ENCODE measurements around the gene BIRC7.
A peak's percentile ranks its signal among the peaks of the same experiment; 100 is the strongest.
"Not testable (repeated sequence)": the region's sequence is repeated elsewhere in the genome, so short reads cannot be mapped to it uniquely, and the experiment has no call there.

BIRC7 gene

GRCh38 chr20:63219447-63219821 is 16.3 kb upstream of the BIRC7 start:
- Histone ChIP-seq H3K9me3 (replicated peaks in 1 of 11) (no peaks in the 10 kb centered on the region), H3K27ac (no peak overlapping the region), H3K4me2 (no peak overlapping the region), H3K4me1 (peaks cover 13 to 43% (median 32%) of the 10 kb centered on the region in 10 experiments), H3K4me3 (no peak overlapping the region), H3K9ac (no peak overlapping the region), H3K27me3 (no peaks in the 10 kb centered on the region), H4K20me1 (peaks cover 8 to 30% (median 13%) of the 10 kb centered on the region in 11 experiments; a peak in 20 of 22 replicates), H3K36me3 (peaks cover 3 to 7% (median 5%) of the 10 kb centered on the region in 11 experiments; a peak in 20 of 22 replicates)
- TF ChIP-seq Cebpa-rat (IDR thresholded peaks at IDR 0.05): no peak

DNA sequence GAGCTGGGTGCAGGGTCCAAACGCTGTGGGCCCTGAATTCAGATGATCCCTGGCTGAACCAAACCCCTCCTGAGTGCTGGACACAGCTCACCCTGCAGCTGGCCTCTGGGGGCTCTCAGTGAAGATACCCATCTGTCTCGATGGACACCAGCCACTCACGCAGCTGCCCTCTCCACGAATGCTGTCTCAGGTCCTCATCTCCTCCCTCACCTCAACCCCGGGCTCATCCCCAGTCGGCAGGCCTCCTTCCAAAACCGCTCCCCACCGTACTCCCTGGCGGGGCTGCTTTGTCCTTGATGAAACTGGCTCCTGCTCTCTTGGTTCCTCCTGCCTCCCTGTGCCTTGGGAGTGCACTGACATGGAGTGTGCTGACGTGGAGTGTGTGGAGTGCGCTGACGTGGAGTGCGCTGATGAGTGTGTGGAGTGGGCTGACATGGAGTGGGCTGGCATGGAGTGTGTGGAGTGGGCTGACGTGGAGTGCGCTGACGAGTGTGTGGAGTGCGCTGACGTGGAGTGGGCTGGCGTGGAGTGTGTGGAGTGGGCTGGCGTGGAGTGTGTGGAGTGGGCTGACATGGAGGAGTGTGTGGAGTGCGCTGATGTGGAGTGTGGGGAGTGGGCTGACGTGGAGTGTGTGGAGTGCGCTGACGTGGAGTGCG is 15.7 kb upstream of the BIRC7 start:
- Histone ChIP-seq H3K9ac (no peak overlapping the region), H3K4me1 (peaks cover 8 to 43% (median 32%) of the 10 kb centered on the region in 10 experiments), H3K36me3 (peaks cover 0 to 1% (median 0%) of the 10 kb centered on the region in 11 experiments; a peak in 4 of 22 replicates), H3K27me3 (no peaks in the 10 kb centered on the region), H4K20me1 (peaks cover 2 to 25% (median 8%) of the 10 kb centered on the region in 11 experiments; a peak in 19 of 22 replicates), H3K4me2 (no peak overlapping the region), H3K4me3 (no peak overlapping the region), H3K27ac (no peak overlapping the region), H3K9me3 (replicated peaks in 1 of 11) (no peaks in the 10 kb centered on the region)
- no peak for TF ChIP-seq Cebpa-rat (IDR thresholded peaks at IDR 0.05)

GRCh38 chr20:63220696-63221399 is 14.9 kb upstream of the BIRC7 start:
- Histone ChIP-seq H3K4me2 (no peak overlapping the region), H3K9ac (peak overlapping the region in 1 of 11 experiments; percentile 7; a peak in 1 of 22 replicates), H3K9me3 (replicated peaks in 1 of 11) (no peaks in the 10 kb centered on the region), H3K27ac (no peak overlapping the region), H3K4me3 (no peak overlapping the region), H3K36me3 (no peaks in the 10 kb centered on the region), H3K4me1 (peaks cover 7 to 51% (median 39%) of the 10 kb centered on the region in 10 experiments), H4K20me1 (peaks cover 0 to 22% (median 0%) of the 10 kb centered on the region in 11 experiments; a peak in 4 of 22 replicates), H3K27me3 (no peaks in the 10 kb centered on the region)
- no peak for TF ChIP-seq Cebpa-rat (IDR thresholded peaks at IDR 0.05)

- Histone ChIP-seq H3K9ac (peak overlapping the region in 1 of 11 experiments; percentile 7; a peak in 1 of 22 replicates), H3K4me1 (peaks cover 6 to 51% (median 40%) of the 10 kb centered on the region in 10 experiments), H4K20me1 (peaks cover 0 to 22% (median 0%) of the 10 kb centered on the region in 11 experiments; a peak in 1 of 22 replicates)
- not testable (repeated sequence) for H3K27ac ChIP-seq; H3K4me2 ChIP-seq; H3K27me3 ChIP-seq; H3K4me3 ChIP-seq; H3K9me3 ChIP-seq (replicated peaks in 1 of 11); H3K36me3 ChIP-seq
These were observed 14.2 kb upstream of the BIRC7 start for GRCh38 chr20:63221400-63222053.

DNA sequence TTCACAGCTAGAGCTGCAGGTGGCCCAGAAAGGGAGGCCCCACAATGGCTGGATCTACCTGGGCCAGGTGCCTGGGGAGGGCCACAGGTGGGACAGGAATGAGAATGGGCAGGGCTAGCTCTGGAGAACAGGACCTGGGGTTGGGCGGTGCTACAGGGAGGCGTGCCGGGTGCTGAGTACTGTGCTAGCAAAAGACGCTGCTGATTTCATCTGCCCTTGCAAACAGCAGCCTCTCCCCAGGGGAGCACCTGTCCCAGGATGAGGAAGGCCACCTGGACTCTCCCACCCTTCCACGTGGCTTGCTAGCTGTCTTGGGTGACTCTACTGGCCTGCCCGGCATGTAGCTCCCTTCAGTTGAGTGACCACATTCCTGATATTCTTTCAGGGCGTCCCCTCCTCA is 13.2 kb upstream of the BIRC7 start:
- TF ChIP-seq Cebpa-rat (IDR thresholded peaks at IDR 0.05): no peak
- no peak overlapping the region for H3K4me2 ChIP-seq
- H3K27ac ChIP-seq: no peak overlapping the region
- H3K4me1 ChIP-seq: peaks cover 0 to 44% (median 30%) of the 10 kb centered on the region in 10 experiments; a peak in 15 of 20 replicates
- no peaks in the 10 kb centered on the region for H3K27me3 ChIP-seq
- no peak overlapping the region for H3K9ac ChIP-seq
- H3K9me3 ChIP-seq (replicated peaks in 1 of 11): no peaks in the 10 kb centered on the region
- no peaks in the 10 kb centered on the region for H3K36me3 ChIP-seq
- peaks cover 0 to 22% (median 0%) of the 10 kb centered on the region in 11 experiments; a peak in 1 of 22 replicates for H4K20me1 ChIP-seq
- no peak overlapping the region for H3K4me3 ChIP-seq

DNA sequence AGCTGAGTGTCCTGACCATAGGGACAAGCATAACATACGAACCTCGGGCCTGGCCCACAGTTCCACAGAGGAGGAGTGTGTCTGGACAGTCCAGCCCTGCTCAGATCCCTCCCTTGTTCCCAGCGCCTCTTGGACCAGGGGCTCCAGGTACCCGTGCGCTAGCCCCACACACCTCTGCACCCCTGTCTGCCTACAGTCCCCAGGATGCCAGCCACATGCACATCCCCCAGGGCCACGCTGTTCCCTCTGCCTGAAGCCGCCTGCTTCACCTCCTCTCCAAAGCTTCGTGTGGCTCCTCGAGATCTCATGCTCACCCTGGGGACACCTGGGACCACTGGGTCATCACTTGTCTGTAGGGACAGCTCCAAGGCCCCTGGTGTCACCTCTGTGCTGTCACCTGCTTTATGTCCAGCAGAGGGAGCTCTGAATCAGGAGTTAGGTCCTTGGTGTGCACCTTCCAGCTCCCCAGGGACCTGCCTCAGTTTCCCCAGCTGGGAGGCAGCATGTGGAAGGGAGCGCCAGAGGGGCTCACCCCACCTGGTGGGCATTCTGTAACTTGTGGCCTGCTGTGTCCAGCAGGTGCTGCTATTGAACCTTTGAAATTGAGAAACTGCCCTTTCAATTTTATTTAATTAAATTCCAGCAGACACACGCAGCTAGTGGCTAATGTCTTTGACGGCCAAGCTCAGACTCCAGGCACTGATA is 12.4 kb upstream of the BIRC7 start:
- Histone ChIP-seq H3K27ac (no peak overlapping the region), H3K4me1 (peaks cover 0 to 38% (median 27%) of the 10 kb centered on the region in 10 experiments; a peak in 14 of 20 replicates), H3K9ac (no peak overlapping the region)

DNA sequence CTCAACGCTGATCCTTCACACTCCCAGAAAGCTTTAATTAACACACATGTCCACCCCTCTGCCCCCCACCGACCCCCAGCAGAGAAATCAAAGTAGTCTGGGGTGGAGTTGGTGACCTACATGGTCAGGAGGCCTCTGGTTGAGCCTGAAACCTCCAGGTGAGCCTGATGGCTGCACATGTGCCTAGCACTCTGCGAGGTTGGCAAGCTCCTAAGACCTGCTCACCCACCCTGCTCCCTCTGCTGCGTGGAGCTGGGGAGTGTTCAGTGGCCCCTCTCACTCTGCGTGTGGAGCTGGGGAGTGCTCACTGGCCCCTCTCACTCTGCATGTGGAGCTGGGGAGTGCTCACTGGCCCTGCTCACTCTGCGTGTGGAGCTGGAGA is 11.9 kb upstream of the BIRC7 start:
- H3K9me3 ChIP-seq (replicated peaks in 1 of 11): no peaks in the 10 kb centered on the region
- peaks cover 0 to 44% (median 33%) of the 10 kb centered on the region in 10 experiments; a peak in 16 of 20 replicates for H3K4me1 ChIP-seq
- TF ChIP-seq Cebpa-rat (IDR thresholded peaks at IDR 0.05): no peak
- H3K27ac ChIP-seq: no peak overlapping the region
- H3K36me3 ChIP-seq: no peaks in the 10 kb centered on the region
- H3K9ac ChIP-seq: no peak overlapping the region; a peak in 2 of 22 replicates
- no peak overlapping the region for H3K4me3 ChIP-seq
- peaks cover 0 to 22% (median 0%) of the 10 kb centered on the region in 11 experiments; a peak in 1 of 22 replicates for H4K20me1 ChIP-seq
- no peaks in the 10 kb centered on the region for H3K27me3 ChIP-seq
- peak overlapping the region in 7 of 11 experiments; percentile 15 to 69 (median 40); a peak in 10 of 22 replicates for H3K4me2 ChIP-seq

More for the DNA sequence above, 12.4 kb upstream of the BIRC7 start:
- TF ChIP-seq Cebpa-rat (IDR thresholded peaks at IDR 0.05): no peak
- Histone ChIP-seq H3K9me3 (replicated peaks in 1 of 11) (no peaks in the 10 kb centered on the region), H3K4me3 (no peak overlapping the region), H3K4me2 (peak overlapping the region in 5 of 11 experiments; percentile 37 to 61 (median 40); a peak in 7 of 22 replicates), H3K27me3 (no peaks in the 10 kb centered on the region), H3K36me3 (no peaks in the 10 kb centered on the region), H4K20me1 (peaks cover 0 to 22% (median 0%) of the 10 kb centered on the region in 11 experiments; a peak in 1 of 22 replicates)

DNA sequence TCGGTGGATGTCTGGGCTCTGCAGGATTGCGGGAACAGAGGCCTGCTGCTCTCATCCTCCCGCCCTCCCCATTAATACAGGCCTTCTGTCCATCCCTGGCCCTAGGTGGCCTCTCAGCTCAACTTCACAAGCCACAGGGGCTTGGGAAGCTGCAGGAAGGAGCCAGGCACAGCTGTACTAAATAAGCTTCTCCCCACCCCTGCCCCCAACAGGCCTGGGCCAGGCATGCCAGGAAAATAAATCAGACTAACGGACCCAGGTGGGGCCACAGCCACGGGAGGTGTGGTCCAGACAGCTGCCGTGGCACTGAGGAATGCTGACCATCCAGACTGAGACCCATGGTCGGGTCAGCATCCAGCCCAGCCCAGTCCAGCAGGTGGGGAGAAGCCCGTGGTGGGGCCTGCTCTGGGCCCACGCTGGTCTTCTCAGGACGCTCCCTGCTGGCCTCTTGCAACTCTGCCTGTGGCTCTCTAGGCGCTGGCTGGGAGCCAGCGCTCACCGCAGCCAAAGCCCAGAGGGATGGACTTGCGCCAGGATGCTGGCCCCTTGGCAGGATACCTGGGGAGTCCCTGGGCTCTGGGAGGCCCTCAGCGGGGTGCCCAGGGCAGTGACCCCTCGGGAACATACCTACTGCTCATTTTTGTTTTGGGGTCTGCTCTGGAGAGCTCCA is 11.2 kb upstream of the BIRC7 start:
- H3K36me3 ChIP-seq: no peaks in the 10 kb centered on the region
- peaks cover 0 to 28% (median 0%) of the 10 kb centered on the region in 11 experiments; a peak in 1 of 22 replicates for H4K20me1 ChIP-seq
- peak overlapping the region in 8 of 11 experiments; percentile 14 to 69 (median 39); a peak in 13 of 22 replicates for H3K4me2 ChIP-seq
- TF ChIP-seq Cebpa-rat (IDR thresholded peaks at IDR 0.05): no peak
- H3K27ac ChIP-seq: no peak overlapping the region
- peak overlapping the region in 5 of 11 experiments; percentile 1 to 35 (median 22); a peak in 3 of 22 replicates for H3K9ac ChIP-seq
- H3K4me3 ChIP-seq: no peak overlapping the region
- H3K27me3 ChIP-seq: peaks cover 0 to 4% (median 0%) of the 10 kb centered on the region in 11 experiments; a peak in 1 of 22 replicates
- peaks cover 5 to 51% (median 40%) of the 10 kb centered on the region in 10 experiments; a peak in 17 of 20 replicates for H3K4me1 ChIP-seq
- H3K9me3 ChIP-seq (replicated peaks in 1 of 11): no peaks in the 10 kb centered on the region

Data from BLaER1 treated with 17β-estradiol and CSF1 and Interleukin-3, amounts not matched to agents 10 nM and 100 nM (cell line).